H1 (cell line): ENCODE results near the gene TTC36. TPM values are rescaled to one million over a fixed set of nuclear protein-coding genes. Genes with fewer than 3 reads are reported as not detected.

Experiments used
- CTCF ChIA-PET: fragments of 300-600 bp; sonication (Branson Sonifier 250); formaldehyde crosslinking; loops from one replicate; lab custom pipeline; 2021; ENCODE audit not compliant: partially characterized antibody; lab: Charles Lee
- POLR2A ChIA-PET: fragments of 300-600 bp; sonication (Branson Sonifier 250); formaldehyde crosslinking; loops from one replicate; lab custom pipeline; 2021; ENCODE audit warnings: inconsistent platforms; ENCODE audit not compliant: partially characterized antibody; lab: Charles Lee
- DNase-seq, 2 experiments: peaks; one replicate each; pipeline versions ENCODE4 v3.0.0 to v3.0.0-alpha.2; 2010 to 2022; ENCODE audit warnings: low spot score in 2 of 2, low read depth in 1 of 2, mixed read lengths in 1 of 2
- FAIRE-seq: peaks from 2 replicates; lab custom pipeline; 2011; peaks lifted over from hg19 to GRCh38; lab: Jason Lieb, UNC
- H2AFZ ChIP-seq: 2 replicates; pipeline ENCODE4 v1.8.1; 2012; ENCODE audit warnings: low read length, inconsistent platforms
- H2AK5ac ChIP-seq: 2 replicates; pipeline ENCODE4 v1.6.1; 2013; ENCODE audit warnings: low read depth, low read length
- H2BK120ac ChIP-seq: replicated peaks from 2 replicates; pipeline ENCODE3; 2013; ENCODE audit warnings: low read depth, low read length, inconsistent platforms
- H2BK12ac ChIP-seq: 2 replicates; pipeline ENCODE4 v1.6.1; 2013; ENCODE audit warnings: low read depth, low read length
- H2BK15ac ChIP-seq: 2 replicates; pipeline ENCODE4 v1.6.1; 2013; ENCODE audit warnings: low read length
- H2BK20ac ChIP-seq: 2 replicates; pipeline ENCODE4 v1.6.1; 2013; ENCODE audit warnings: low read length
- H2BK5ac ChIP-seq: 2 replicates; pipeline ENCODE4 v1.6.1; 2013; ENCODE audit warnings: low read depth, low read length
- H3K14ac ChIP-seq: 2 replicates; pipeline ENCODE4 v1.6.1; 2013; ENCODE audit warnings: inconsistent platforms; ENCODE audit not compliant: insufficient read length
- H3K18ac ChIP-seq: 2 replicates; pipeline ENCODE4 v1.6.1; 2013; ENCODE audit warnings: low read length; ENCODE audit errors: extremely low read depth
- H3K23ac ChIP-seq: 2 replicates; pipeline ENCODE4 v1.6.1; 2013; ENCODE audit warnings: inconsistent platforms; ENCODE audit not compliant: insufficient read length
- H3K23me2 ChIP-seq: 2 replicates; pipeline ENCODE4 v1.6.1; 2013; ENCODE audit warnings: low read depth, low read length
- H3K27ac ChIP-seq: 2 replicates; pipeline ENCODE4 v1.6.1; 2011; ENCODE audit warnings: low read depth, low read length, inconsistent platforms
- H3K27me3 ChIP-seq, 4 experiments: replicated peaks in 1 of 4; 1 replicate in 1 of 4; 2 replicates in 3 of 4; pipeline versions ENCODE4 v1.6.1 to v1.8.1; 2011 to 2013; ENCODE audit warnings: low read length in 3 of 4, mild to moderate bottlenecking in 3 of 4, inconsistent platforms in 2 of 4, mixed read lengths in 2 of 4, moderate library complexity in 1 of 4; ENCODE audit not compliant: control insufficient read depth in 3 of 4, insufficient read depth in 3 of 4; ENCODE audit errors: extremely low read depth in 1 of 4
- H3K36me3 ChIP-seq, 4 experiments: 2 replicates each; pipeline versions ENCODE4 v1.6.1 to v1.8.1; 2011 to 2013; ENCODE audit warnings: mild to moderate bottlenecking in 4 of 4, low read length in 3 of 4, moderate library complexity in 2 of 4, control low read depth in 1 of 4, inconsistent platforms in 1 of 4; ENCODE audit not compliant: insufficient read depth in 4 of 4, control insufficient read depth in 2 of 4
- H3K4ac ChIP-seq: replicated peaks from 2 replicates; pipeline ENCODE3; 2013; ENCODE audit warnings: low read length, low read depth, mixed read lengths, inconsistent platforms; ENCODE audit not compliant: insufficient read length
- H3K4me1 ChIP-seq, 4 experiments: replicated peaks in 1 of 4; 1 replicate in 1 of 4; 2 replicates in 3 of 4; pipeline versions ENCODE4 v1.6.1 to v1.8.1; 2011 to 2013; ENCODE audit warnings: low read length in 3 of 4, inconsistent platforms in 2 of 4, mixed read lengths in 1 of 4; ENCODE audit not compliant: insufficient read depth in 4 of 4, control insufficient read depth in 3 of 4
- H3K4me2 ChIP-seq, 2 experiments: 2 replicates each; pipeline versions ENCODE4 v1.6.1 to v1.8.1; 2011 to 2013; ENCODE audit warnings: low read depth in 2 of 2, low read length in 2 of 2, control low read depth in 1 of 2, inconsistent platforms in 1 of 2, mild to moderate bottlenecking in 1 of 2; ENCODE audit not compliant: insufficient read depth in 1 of 2
- H3K4me3 ChIP-seq, 4 experiments: fragments of 200-600, 300-600 bp in 1 of 4; sonication (generic), shearing (Covaris generic), sonication (Bioruptor Twin) in 1 of 4; 2 replicates each; pipeline versions ENCODE4 v1.5.1 to v1.8.1; 2011 to 2016; ENCODE audit warnings: low read length in 4 of 4, low read depth in 3 of 4, control low read depth in 2 of 4, inconsistent platforms in 2 of 4, mild to moderate bottlenecking in 2 of 4, mixed read lengths in 1 of 4, moderate library complexity in 1 of 4; ENCODE audit not compliant: insufficient read depth in 2 of 4; ENCODE audit errors: extremely low read depth in 1 of 4
- H3K56ac ChIP-seq: replicated peaks from 2 replicates; pipeline ENCODE3; 2013; ENCODE audit warnings: low read depth, mild to moderate bottlenecking, mixed read lengths, low read length, inconsistent platforms; ENCODE audit not compliant: insufficient read length
- H3K79me1 ChIP-seq: 2 replicates; pipeline ENCODE4 v1.6.1; 2013; ENCODE audit warnings: low read depth, low read length, control low read depth
- H3K79me2 ChIP-seq, 2 experiments: 2 replicates each; pipeline versions ENCODE4 v1.6.1 to v1.8.1; 2012 to 2013; ENCODE audit warnings: low read length in 2 of 2, mild to moderate bottlenecking in 2 of 2, inconsistent platforms in 1 of 2; ENCODE audit not compliant: insufficient read depth in 2 of 2, control insufficient read depth in 1 of 2
- H3K9ac ChIP-seq, 4 experiments: replicated peaks in 1 of 4; 1 replicate in 1 of 4; 2 replicates in 3 of 4; pipeline versions ENCODE4 v1.6.1 to v1.8.1; 2011 to 2013; ENCODE audit warnings: low read depth in 3 of 4, low read length in 3 of 4, control low read depth in 2 of 4, mild to moderate bottlenecking in 2 of 4, moderate library complexity in 2 of 4, inconsistent platforms in 1 of 4; ENCODE audit errors: extremely low read depth in 1 of 4
- H3K9me3 ChIP-seq, 2 experiments: 2 replicates each; pipeline versions ENCODE4 v1.6.1 to v1.8.1; 2012 to 2013; ENCODE audit warnings: mild to moderate bottlenecking in 2 of 2, moderate library complexity in 2 of 2, control low read depth in 1 of 2, inconsistent platforms in 1 of 2, low read depth in 1 of 2, low read length in 1 of 2, mixed read lengths in 1 of 2; ENCODE audit not compliant: insufficient read depth in 2 of 2
- H4K20me1 ChIP-seq, 2 experiments: replicated peaks in 1 of 2; 2 replicates each; pipeline versions ENCODE3 to v1.8.1; 2011 to 2013; ENCODE audit warnings: inconsistent platforms in 2 of 2, low read length in 2 of 2, mild to moderate bottlenecking in 1 of 2; ENCODE audit not compliant: insufficient read depth in 2 of 2, control insufficient read depth in 1 of 2
- H4K5ac ChIP-seq: 2 replicates; pipeline ENCODE4 v1.6.1; 2013; ENCODE audit warnings: low read length, low read depth, mixed read lengths, inconsistent platforms; ENCODE audit not compliant: insufficient read length
- H4K8ac ChIP-seq: 2 replicates; pipeline ENCODE4 v1.8.0; 2013; ENCODE audit warnings: mild to moderate bottlenecking, moderate library complexity, low read length, inconsistent platforms; ENCODE audit not compliant: insufficient read depth; ENCODE audit errors: extremely low read depth
- H4K91ac ChIP-seq: replicated peaks from 2 replicates; pipeline ENCODE3; 2013; ENCODE audit warnings: low read length, mixed read lengths, inconsistent platforms; ENCODE audit not compliant: insufficient read length
- CBX8 ChIP-seq: fragments of 300-800, 300-1000 bp; sonication (generic); IDR thresholded peaks from 2 replicates; pipeline ENCODE4 v1.7.1; 2016; ENCODE audit warnings: low read depth, low read length, borderline replicate concordance
- WGBS, 2 experiments: shearing (Covaris generic) in 1 of 2; methylation state at CpG; one replicate each; pipeline versions ENCODE4 v1.1.6 to v1.1.7; 2013 to 2015; ENCODE audit warnings: low lambda C conversion rate in 2 of 2, mixed read lengths in 2 of 2, inconsistent platforms in 1 of 2, low coverage in 1 of 2, missing lambda C conversion rate in 1 of 2; ENCODE audit not compliant: insufficient replicate concordance in 2 of 2, insufficient coverage in 1 of 2, insufficient read length in 1 of 2; ENCODE audit errors: extremely low coverage in 1 of 2, missing lambda C conversion rate in 1 of 2; 5-methylcytosine and 5-hydroxymethylcytosine counted together
- polyA plus RNA-seq, 7 experiments: library from polyadenylated mRNA; depleted of rRNA in 3 of 7; stranded (reverse) in 5 of 7; unstranded in 2 of 7; fragments of >200 nt in 5 of 7; fragments of 200-250 nt in 2 of 7; gene quantifications; 1 replicate in 5 of 7; 2 replicates in 1 of 7; 4 replicates in 1 of 7; pipeline versions ENCODE4 v1.2.1 to v1.2.3, GENCODE V29; 2011 to 2013; ENCODE audit warnings: missing spikeins in 2 of 7, mixed read lengths in 2 of 7
- total RNA-seq: library from RNA; stranded (reverse); fragmentation: NEBNext Ultra II Directional; extraction: Animal tissue kit (Norgen Biotek cat#: 25700); gene quantifications from 2 replicates; pipeline ENCODE4 v1.2.1, GENCODE V29; 2021

Gene TTC36
- total and polyA plus RNA-seq, 2 of the 8 experiments (the other 6 are each of a cell fraction or from before 2014, with no cell fraction given): not detected

GRCh38 chr11:118514103-118514502, 13.2 kb upstream of the TTC36 start:
- H3K14ac ChIP-seq: no peak overlapping the region
- H3K9me3 ChIP-seq: no peaks in the 10 kb centered on the region
- no peak overlapping the region for H4K91ac ChIP-seq
- no peak overlapping the region for H2BK5ac ChIP-seq
- no peak overlapping the region for H2BK15ac ChIP-seq
- peaks cover 33 to 89% (median 68%) of the 10 kb centered on the region in 4 experiments for H3K36me3 ChIP-seq
- no peak overlapping the region for H2BK12ac ChIP-seq
- DNase-seq: no peak
- no peak overlapping the region for H3K4me3 ChIP-seq
- H2AFZ ChIP-seq: no peak overlapping the region
- H3K9ac ChIP-seq: no peak overlapping the region
- POLR2A ChIA-PET: no interaction called here
- no peak for FAIRE-seq
- H4K20me1 ChIP-seq: no peaks in the 10 kb centered on the region
- no peaks in the 10 kb centered on the region for H3K79me1 ChIP-seq
- no peak overlapping the region for H3K4ac ChIP-seq
- no peak overlapping the region for H4K5ac ChIP-seq
- H3K18ac ChIP-seq: no peak overlapping the region
- H3K27ac ChIP-seq: no peak overlapping the region
- peaks cover 0 to 3% (median 0%) of the 10 kb centered on the region in 4 experiments; a peak in 2 of 7 replicates for H3K4me1 ChIP-seq
- no peak for TF ChIP-seq CBX8
- no peak overlapping the region for H4K8ac ChIP-seq
- no peak overlapping the region for H2BK120ac ChIP-seq
- WGBS, 2 experiments: 92% methylated on average over 7 of the region's 7 CpGs; no CpG with 5 or more reads in 1 of the 2 experiments
- H2AK5ac ChIP-seq: no peak overlapping the region
- H3K4me2 ChIP-seq: no peak overlapping the region
- H2BK20ac ChIP-seq: no peak overlapping the region
- no peak overlapping the region for H3K23ac ChIP-seq
- no peak overlapping the region for H3K56ac ChIP-seq
- no peaks in the 10 kb centered on the region for H3K23me2 ChIP-seq
- H3K79me2 ChIP-seq: no peaks in the 10 kb centered on the region
- H3K27me3 ChIP-seq: no peaks in the 10 kb centered on the region; a peak in 1 of 7 replicates
- CTCF ChIA-PET: interaction anchor here (1.2 kb wide), 1 partner anchor 219 kb away, joined by 4 read pairs; no protein-coding TSS in a partner anchor
